ENCODE results near the gene CSN3.

CSN3 gene

GRCh38 chr4:70239884-70240591 lies 2.4 kb upstream of the CSN3 start:
- no peaks in the 10 kb centered on the region for H3K9me3 ChIP-seq (ENCODE audit: low read length)
- H4K20me1 ChIP-seq (ENCODE audit: insufficient read depth, low read length), result no peaks in the 10 kb centered on the region
- no peak overlapping the region for H2AFZ ChIP-seq (ENCODE audit: low read length)

GRCh38 chr4:70243091-70243490 lies 694 bp downstream of the CSN3 start:
- Histone ChIP-seq H3F3A (ENCODE audit: insufficient read depth, low read length) (no peaks in the 10 kb centered on the region), H3K4me1 (ENCODE audit: insufficient read depth, low read length, severe bottlenecking) (no peaks in the 10 kb centered on the region), H4K20me1 (ENCODE audit: insufficient read depth, low read length) (no peaks in the 10 kb centered on the region), H3K4me2 (ENCODE audit: low read length) (no peak overlapping the region), H3K9ac (ENCODE audit: low read length) (no peak overlapping the region), H3K36me3 (ENCODE audit: insufficient read depth, low read length) (no peaks in the 10 kb centered on the region), H3K79me2 (ENCODE audit: insufficient read depth, low read length) (no peaks in the 10 kb centered on the region), H3K9me3 (ENCODE audit: low read length) (no peaks in the 10 kb centered on the region), H3K9me2 (ENCODE audit: low read depth, low read length) (no peaks in the 10 kb centered on the region), H3K27me3 (ENCODE audit: insufficient read depth, low read length) (no peaks in the 10 kb centered on the region), H3K4me3 (ENCODE audit: low read depth, low read length, poor library complexity, severe bottlenecking) (no peak overlapping the region), H2AFZ (ENCODE audit: low read length) (no peak overlapping the region), H3K27ac (ENCODE audit: low read depth, low read length, poor library complexity, severe bottlenecking) (no peak overlapping the region)
- TF ChIP-seq CTCF (IDR thresholded peaks at IDR 0.05; ENCODE audit: low read length) (no peak), EZH2 (IDR thresholded peaks at IDR 0.05; ENCODE audit: borderline replicate concordance, low read length) (no peak)

More at GRCh38 chr4:70239884-70240591, 2.4 kb upstream of the CSN3 start:
- Histone ChIP-seq H3K9ac (ENCODE audit: low read length) (no peak overlapping the region), H3K4me3 (ENCODE audit: low read depth, low read length, poor library complexity, severe bottlenecking) (no peak overlapping the region), H3K4me2 (ENCODE audit: low read length) (no peak overlapping the region), H3K27ac (ENCODE audit: low read depth, low read length, poor library complexity, severe bottlenecking) (no peak overlapping the region), H3K4me1 (ENCODE audit: insufficient read depth, low read length, severe bottlenecking) (no peaks in the 10 kb centered on the region), H3K27me3 (ENCODE audit: insufficient read depth, low read length) (no peaks in the 10 kb centered on the region), H3K36me3 (ENCODE audit: insufficient read depth, low read length) (no peaks in the 10 kb centered on the region), H3K9me2 (ENCODE audit: low read depth, low read length) (no peaks in the 10 kb centered on the region), H3K79me2 (ENCODE audit: insufficient read depth, low read length) (no peaks in the 10 kb centered on the region), H3F3A (ENCODE audit: insufficient read depth, low read length) (no peaks in the 10 kb centered on the region)
- TF ChIP-seq CTCF (IDR thresholded peaks at IDR 0.05; ENCODE audit: low read length), result no peak
- no peak for TF ChIP-seq EZH2 (IDR thresholded peaks at IDR 0.05; ENCODE audit: borderline replicate concordance, low read length)

GRCh38 chr4:70251250-70251944 lies 9.0 kb downstream of the CSN3 start:
- no peaks in the 10 kb centered on the region for H3K36me3 ChIP-seq (ENCODE audit: insufficient read depth, low read length)
- H3K27me3 ChIP-seq (ENCODE audit: insufficient read depth, low read length), result no peaks in the 10 kb centered on the region
- no peaks in the 10 kb centered on the region for H3F3A ChIP-seq (ENCODE audit: insufficient read depth, low read length)
- no peak overlapping the region for H3K9ac ChIP-seq (ENCODE audit: low read length)
- no peak overlapping the region for H3K4me3 ChIP-seq (ENCODE audit: low read depth, low read length, poor library complexity, severe bottlenecking)
- no peak overlapping the region for H2AFZ ChIP-seq (ENCODE audit: low read length)
- H3K9me2 ChIP-seq (ENCODE audit: low read depth, low read length), result no peaks in the 10 kb centered on the region
- no peaks in the 10 kb centered on the region for H4K20me1 ChIP-seq (ENCODE audit: insufficient read depth, low read length)
- no peak overlapping the region for H3K4me2 ChIP-seq (ENCODE audit: low read length)
- no peaks in the 10 kb centered on the region for H3K4me1 ChIP-seq (ENCODE audit: insufficient read depth, low read length, severe bottlenecking)
- H3K27ac ChIP-seq (ENCODE audit: low read depth, low read length, poor library complexity, severe bottlenecking), result no peak overlapping the region
- H3K9me3 ChIP-seq (ENCODE audit: low read length), result no peaks in the 10 kb centered on the region
- no peaks in the 10 kb centered on the region for H3K79me2 ChIP-seq (ENCODE audit: insufficient read depth, low read length)
- TF ChIP-seq CTCF (IDR thresholded peaks at IDR 0.05; ENCODE audit: low read length), result no peak
- no peak for TF ChIP-seq EZH2 (IDR thresholded peaks at IDR 0.05; ENCODE audit: borderline replicate concordance, low read length)
